A673 (cell line): ENCODE data around the gene STMN3.

Source experiments
- CTCF ChIP-seq: fragments of 300-800, 200-600 bp; sonication (generic); conservative IDR thresholded peaks from 2 replicates; pipeline ENCODE4 v1.5.1; 2017; ENCODE audit warnings: low read depth, mild to moderate bottlenecking, antibody characterized with exemption, low read length, moderate library complexity, mixed read lengths
- EZH2 ChIP-seq: fragments of 200-600 bp; sonication (generic); IDR thresholded peaks from 2 replicates; pipeline ENCODE4 v1.6.1; 2017; ENCODE audit warnings: borderline replicate concordance, low read depth, mild to moderate bottlenecking, mixed read lengths, antibody characterized with exemption, low read length; ENCODE audit not compliant: poor library complexity, severe bottlenecking

DNA sequence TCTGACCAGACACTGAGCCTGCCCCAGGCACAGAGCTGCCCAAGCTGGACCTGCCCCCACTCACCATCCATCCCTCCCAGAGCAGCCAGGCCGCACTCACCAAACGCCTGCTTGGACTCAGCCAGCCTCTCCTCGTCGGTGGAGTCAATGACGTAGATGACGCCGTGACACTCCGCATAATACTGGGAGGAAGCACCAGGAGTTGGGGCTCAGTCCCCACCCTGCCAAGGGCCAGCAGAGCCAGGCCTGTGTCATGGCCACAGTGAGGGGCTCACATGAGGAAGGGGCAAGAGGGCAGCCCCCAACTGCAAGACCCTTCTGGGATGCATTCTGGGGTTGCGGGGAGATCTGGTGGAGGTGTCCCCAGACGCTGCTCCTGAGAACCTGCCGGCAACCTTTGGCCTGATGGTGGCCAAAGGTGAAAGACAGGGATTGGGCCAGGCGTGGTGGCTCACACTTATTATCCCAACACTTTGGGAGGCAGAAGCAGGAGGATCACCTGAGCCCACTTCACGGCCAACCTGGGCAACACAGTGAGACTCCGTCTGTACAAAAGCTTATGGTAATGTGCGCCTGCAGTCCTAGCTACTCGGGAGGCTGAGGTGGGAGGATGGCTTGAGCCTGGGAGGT is 48.9 kb upstream of the STMN3 start:
- TF ChIP-seq CTCF (no peak), EZH2 (no peak)
